ENCODE results near the gene TMEM115.

The TMEM115 gene

GRCh38 chr3:50339485-50340146, 19.7 kb downstream of the TMEM115 start:
- H3K36me3 ChIP-seq (ENCODE audit: control insufficient read depth, insufficient read depth, low read length) = no peaks in the 10 kb centered on the region
- H3K27me3 ChIP-seq (replicated peaks; ENCODE audit: control insufficient read depth, insufficient read depth, low read length) = no peaks in the 10 kb centered on the region
- H3K4me3 ChIP-seq (replicated peaks; ENCODE audit: low read depth, low read length) = peak overlapping the region; percentile 93
- TF ChIP-seq CTCF (IDR thresholded peaks at IDR 0.05; ENCODE audit: insufficient read depth, low read length, poor library complexity, severe bottlenecking) = no peak
- no peak for DNase-seq (ENCODE audit: extremely low read depth, insufficient read length)

GRCh38 chr3:50338965-50339364, 20.4 kb downstream of the TMEM115 start:
- no peaks in the 10 kb centered on the region for H3K27me3 ChIP-seq (replicated peaks; ENCODE audit: control insufficient read depth, insufficient read depth, low read length)
- no peak for DNase-seq (ENCODE audit: extremely low read depth, insufficient read length)
- TF ChIP-seq CTCF (IDR thresholded peaks at IDR 0.05; ENCODE audit: insufficient read depth, low read length, poor library complexity, severe bottlenecking) = no peak
- peak overlapping the region; percentile 93 for H3K4me3 ChIP-seq (replicated peaks; ENCODE audit: low read depth, low read length)
- peaks cover 2% of the 10 kb centered on the region for H3K36me3 ChIP-seq (ENCODE audit: control insufficient read depth, insufficient read depth, low read length)

DNA sequence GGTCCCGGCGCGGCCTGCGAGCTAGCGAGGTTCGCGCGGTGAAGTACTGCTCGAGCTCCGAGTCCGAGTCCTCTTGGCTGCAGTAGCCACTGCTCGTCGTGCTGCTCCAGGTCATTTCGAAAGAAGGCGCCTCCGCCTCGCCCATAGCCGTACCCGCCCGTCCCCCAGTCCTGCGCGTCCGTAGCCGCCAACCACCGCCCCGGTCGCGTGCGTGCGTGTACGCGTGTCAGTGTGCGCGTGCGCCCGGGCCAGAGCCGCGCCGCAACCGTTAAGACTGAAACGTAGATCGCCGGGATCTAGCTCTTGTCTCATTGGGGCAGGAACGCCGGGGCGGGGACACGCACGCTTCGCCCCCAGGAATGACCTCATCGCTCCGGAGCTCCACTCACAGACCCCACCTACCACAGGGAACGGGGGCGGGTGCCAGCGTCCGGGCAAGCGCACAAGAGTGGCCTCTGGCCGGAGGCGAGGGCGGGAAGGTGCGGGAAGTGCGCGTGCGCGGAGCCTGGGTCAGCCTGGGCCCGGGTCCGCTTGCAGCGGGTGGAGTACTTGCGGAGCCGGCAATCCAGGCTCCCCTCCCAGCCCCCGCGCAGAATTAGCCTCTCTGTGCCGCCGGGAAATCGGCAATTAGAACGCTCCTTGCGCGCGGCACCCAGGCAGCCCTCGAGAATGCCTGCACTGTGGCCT, 22.0 kb downstream of the TMEM115 start:
- Histone ChIP-seq H3K27me3 (replicated peaks; ENCODE audit: control insufficient read depth, insufficient read depth, low read length) (no peaks in the 10 kb centered on the region), H3K36me3 (ENCODE audit: control insufficient read depth, insufficient read depth, low read length) (peaks cover 6% of the 10 kb centered on the region), H3K4me3 (replicated peaks; ENCODE audit: low read depth, low read length) (peak overlapping the region; percentile 93)
- no peak for TF ChIP-seq CTCF (IDR thresholded peaks at IDR 0.05; ENCODE audit: insufficient read depth, low read length, poor library complexity, severe bottlenecking)
- DNase-seq (ENCODE audit: extremely low read depth, insufficient read length) = peak; percentile 99

DNA sequence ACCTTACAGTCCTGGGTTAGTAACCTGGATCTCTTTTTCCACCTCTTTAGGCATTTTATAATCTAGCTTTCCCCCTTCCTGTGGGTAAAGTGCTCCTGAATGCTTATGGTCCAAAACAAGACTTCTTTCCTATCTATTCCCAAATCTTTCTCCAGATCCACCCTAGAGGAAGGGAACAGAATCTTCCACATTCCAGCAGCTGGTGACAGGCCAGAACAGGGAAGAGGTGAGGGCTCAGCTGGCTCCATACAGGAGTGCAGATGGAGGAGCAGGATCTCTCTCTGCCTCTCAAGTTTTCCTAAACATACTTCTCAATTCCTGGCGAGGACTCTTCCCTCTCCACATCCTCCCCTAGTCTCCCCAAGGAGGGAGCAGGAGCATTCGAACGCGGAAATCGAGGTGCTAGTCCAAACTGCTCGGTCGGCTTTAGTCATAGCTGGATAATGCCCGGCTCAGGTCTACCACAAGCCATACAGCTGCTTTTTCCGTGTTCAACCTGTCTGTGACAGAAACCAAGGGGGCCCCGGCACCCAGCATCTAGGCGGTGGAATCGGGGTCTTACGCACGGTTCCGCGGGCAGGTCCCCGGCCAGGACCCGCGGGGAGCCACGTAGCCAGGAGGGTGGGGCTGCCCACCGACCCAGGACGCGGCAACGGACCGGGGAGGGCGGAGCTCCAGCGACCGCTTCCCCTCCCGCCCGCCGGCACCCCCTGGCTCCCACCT, 22.7 kb downstream of the TMEM115 start:
- no peak for TF ChIP-seq CTCF (IDR thresholded peaks at IDR 0.05; ENCODE audit: insufficient read depth, low read length, poor library complexity, severe bottlenecking)
- Histone ChIP-seq H3K36me3 (ENCODE audit: control insufficient read depth, insufficient read depth, low read length) (peaks cover 13% of the 10 kb centered on the region), H3K27me3 (replicated peaks; ENCODE audit: control insufficient read depth, insufficient read depth, low read length) (no peaks in the 10 kb centered on the region), H3K4me3 (replicated peaks; ENCODE audit: low read depth, low read length) (peak overlapping the region; percentile 93)
- no peak for DNase-seq (ENCODE audit: extremely low read depth, insufficient read length)

GRCh38 chr3:50334339-50335075, 24.8 kb downstream of the TMEM115 start:
- no peaks in the 10 kb centered on the region for H3K27me3 ChIP-seq (replicated peaks; ENCODE audit: control insufficient read depth, insufficient read depth, low read length)
- no peak overlapping the region for H3K4me3 ChIP-seq (replicated peaks; ENCODE audit: low read depth, low read length)
- DNase-seq (ENCODE audit: extremely low read depth, insufficient read length) = no peak
- no peak for TF ChIP-seq CTCF (IDR thresholded peaks at IDR 0.05; ENCODE audit: insufficient read depth, low read length, poor library complexity, severe bottlenecking)
- peaks cover 30% of the 10 kb centered on the region for H3K36me3 ChIP-seq (ENCODE audit: control insufficient read depth, insufficient read depth, low read length)

Measured in GM06990 (cell line).